Endodermal cell (in vitro differentiated cells): ENCODE measurements around the gene ADCY10. TPM values are rescaled to one million over a fixed set of nuclear protein-coding genes. Genes with fewer than 3 reads are reported as not detected.

Experiments
- DNase-seq: peaks from one replicate; pipeline ENCODE4 v3.0.0-alpha.2; 2017
- H3K27ac ChIP-seq: 2 replicates; pipeline ENCODE4 v1.5.1; 2013; ENCODE audit warnings: mild to moderate bottlenecking, low read depth, low read length, moderate library complexity
- H3K27me3 ChIP-seq: 2 replicates; pipeline ENCODE4 v1.6.1; 2013; ENCODE audit warnings: mild to moderate bottlenecking, low read length, moderate library complexity; ENCODE audit not compliant: insufficient read depth, control insufficient read depth, poor library complexity, severe bottlenecking
- H3K36me3 ChIP-seq: 2 replicates; pipeline ENCODE4 v1.7.0; 2013; ENCODE audit warnings: mild to moderate bottlenecking, low read length, moderate library complexity; ENCODE audit not compliant: control insufficient read depth, insufficient read depth
- H3K4me1 ChIP-seq: one replicate; pipeline ENCODE4 v1.7.0; 2013; ENCODE audit warnings: low read length; ENCODE audit not compliant: control insufficient read depth, insufficient read depth
- H3K4me3 ChIP-seq: 2 replicates; pipeline ENCODE4 v1.5.1; 2013; ENCODE audit warnings: mild to moderate bottlenecking, low read length, moderate library complexity
- H3K9ac ChIP-seq: 2 replicates; pipeline ENCODE4 v1.6.1; 2013; ENCODE audit warnings: mild to moderate bottlenecking, low read length, moderate library complexity; ENCODE audit not compliant: poor library complexity, severe bottlenecking; ENCODE audit errors: extremely low read depth
- H3K9me3 ChIP-seq: 2 replicates; pipeline ENCODE4 v1.6.1; 2013; ENCODE audit warnings: mild to moderate bottlenecking, low read length, moderate library complexity; ENCODE audit not compliant: control insufficient read depth
- H3K27ac Mint-ChIP-seq: 2 replicates; pipeline ENCODE4 v1.8.0; 2020; ENCODE audit warnings: mixed read lengths
- H3K27me3 Mint-ChIP-seq: 2 replicates; pipeline ENCODE4 v1.8.0; 2021; ENCODE audit warnings: mild to moderate bottlenecking, mixed read lengths; ENCODE audit not compliant: insufficient read depth
- H3K36me3 Mint-ChIP-seq: 2 replicates; pipeline ENCODE4 v1.8.0; 2020; ENCODE audit warnings: low read depth, mixed read lengths
- H3K4me1 Mint-ChIP-seq: 2 replicates; pipeline ENCODE4 v1.8.0; 2020; ENCODE audit warnings: mixed read lengths
- H3K4me3 Mint-ChIP-seq: 2 replicates; pipeline ENCODE4 v1.8.0; 2020; ENCODE audit warnings: mild to moderate bottlenecking, moderate library complexity, mixed read lengths
- H3K9me3 Mint-ChIP-seq: 2 replicates; pipeline ENCODE4 v1.8.0; 2020; ENCODE audit warnings: mild to moderate bottlenecking, mixed read lengths
- WGBS, 2 experiments: methylation state at CpG; one replicate each; pipeline versions ENCODE4 v1.1.5 to v1.1.7; 2013; ENCODE audit warnings: missing lambda C conversion rate in 2 of 2, mixed read lengths in 1 of 2; ENCODE audit not compliant: insufficient coverage in 1 of 2, insufficient read length in 1 of 2; 5-methylcytosine and 5-hydroxymethylcytosine counted together
- long read RNA-seq, 4 experiments: library from polyadenylated mRNA in 2 of 4; library from RNA in 1 of 4; library from capped mRNA in 1 of 4; stranded (forward) in 3 of 4; unstranded in 1 of 4; transcript quantifications; one replicate each; pipeline ENCODE4 v2.0.0, GENCODE V29; 2020 to 2021; ENCODE audit warnings: inconsistent platforms in 1 of 4
- polyA plus RNA-seq, 2 experiments: library from polyadenylated mRNA; stranded (reverse); fragments of 50-300 nt; gene quantifications; one replicate each; pipeline ENCODE4 v1.2.3, GENCODE V29; 2013
- total RNA-seq, 2 donors: library from RNA; stranded (reverse); fragmentation: NEBNext Ultra II Directional in 1 of 2; extraction: Animal tissue kit (Norgen Biotek cat#: 25700) in 1 of 2; gene quantifications; 2 replicates in 1 of 2; 3 replicates in 1 of 2; pipeline ENCODE4 v1.2.1, GENCODE V29; 2021
- TF ChIP-seq, protein P1 (sequence below): fragments of 200-600 bp; sonication (generic); conservative IDR thresholded peaks from 2 replicates; pipeline ENCODE4 v1.5.0; 2021; ENCODE audit warnings: antibody characterized with exemption, mild to moderate bottlenecking

Gene ADCY10, protein sequence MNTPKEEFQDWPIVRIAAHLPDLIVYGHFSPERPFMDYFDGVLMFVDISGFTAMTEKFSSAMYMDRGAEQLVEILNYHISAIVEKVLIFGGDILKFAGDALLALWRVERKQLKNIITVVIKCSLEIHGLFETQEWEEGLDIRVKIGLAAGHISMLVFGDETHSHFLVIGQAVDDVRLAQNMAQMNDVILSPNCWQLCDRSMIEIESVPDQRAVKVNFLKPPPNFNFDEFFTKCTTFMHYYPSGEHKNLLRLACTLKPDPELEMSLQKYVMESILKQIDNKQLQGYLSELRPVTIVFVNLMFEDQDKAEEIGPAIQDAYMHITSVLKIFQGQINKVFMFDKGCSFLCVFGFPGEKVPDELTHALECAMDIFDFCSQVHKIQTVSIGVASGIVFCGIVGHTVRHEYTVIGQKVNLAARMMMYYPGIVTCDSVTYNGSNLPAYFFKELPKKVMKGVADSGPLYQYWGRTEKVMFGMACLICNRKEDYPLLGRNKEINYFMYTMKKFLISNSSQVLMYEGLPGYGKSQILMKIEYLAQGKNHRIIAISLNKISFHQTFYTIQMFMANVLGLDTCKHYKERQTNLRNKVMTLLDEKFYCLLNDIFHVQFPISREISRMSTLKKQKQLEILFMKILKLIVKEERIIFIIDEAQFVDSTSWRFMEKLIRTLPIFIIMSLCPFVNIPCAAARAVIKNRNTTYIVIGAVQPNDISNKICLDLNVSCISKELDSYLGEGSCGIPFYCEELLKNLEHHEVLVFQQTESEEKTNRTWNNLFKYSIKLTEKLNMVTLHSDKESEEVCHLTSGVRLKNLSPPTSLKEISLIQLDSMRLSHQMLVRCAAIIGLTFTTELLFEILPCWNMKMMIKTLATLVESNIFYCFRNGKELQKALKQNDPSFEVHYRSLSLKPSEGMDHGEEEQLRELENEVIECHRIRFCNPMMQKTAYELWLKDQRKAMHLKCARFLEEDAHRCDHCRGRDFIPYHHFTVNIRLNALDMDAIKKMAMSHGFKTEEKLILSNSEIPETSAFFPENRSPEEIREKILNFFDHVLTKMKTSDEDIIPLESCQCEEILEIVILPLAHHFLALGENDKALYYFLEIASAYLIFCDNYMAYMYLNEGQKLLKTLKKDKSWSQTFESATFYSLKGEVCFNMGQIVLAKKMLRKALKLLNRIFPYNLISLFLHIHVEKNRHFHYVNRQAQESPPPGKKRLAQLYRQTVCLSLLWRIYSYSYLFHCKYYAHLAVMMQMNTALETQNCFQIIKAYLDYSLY (N-terminal part only)
- under 1 TPM in 1 of 2 donors, not detected in 1; 0.13 TPM for total RNA-seq
- 0.04 TPM for polyA plus RNA-seq (2013, experiment 1 of 2)
- not detected for polyA plus RNA-seq (2013, experiment 2 of 2)
- long read RNA-seq, experiment 1, result 0 reads
- long read RNA-seq, experiment 2, partial matches to known transcripts, result 0 of 1 reads
- long read RNA-seq, experiment 2, other reads (novel, unspliced or antisense), result 1 of 1 reads
- long read RNA-seq, experiment 3, partial matches to known transcripts, result 1 of 2 reads
- long read RNA-seq, experiment 3, other reads (novel, unspliced or antisense), result 1 of 2 reads
- long read RNA-seq, experiment 4, result 0 reads

DNA sequence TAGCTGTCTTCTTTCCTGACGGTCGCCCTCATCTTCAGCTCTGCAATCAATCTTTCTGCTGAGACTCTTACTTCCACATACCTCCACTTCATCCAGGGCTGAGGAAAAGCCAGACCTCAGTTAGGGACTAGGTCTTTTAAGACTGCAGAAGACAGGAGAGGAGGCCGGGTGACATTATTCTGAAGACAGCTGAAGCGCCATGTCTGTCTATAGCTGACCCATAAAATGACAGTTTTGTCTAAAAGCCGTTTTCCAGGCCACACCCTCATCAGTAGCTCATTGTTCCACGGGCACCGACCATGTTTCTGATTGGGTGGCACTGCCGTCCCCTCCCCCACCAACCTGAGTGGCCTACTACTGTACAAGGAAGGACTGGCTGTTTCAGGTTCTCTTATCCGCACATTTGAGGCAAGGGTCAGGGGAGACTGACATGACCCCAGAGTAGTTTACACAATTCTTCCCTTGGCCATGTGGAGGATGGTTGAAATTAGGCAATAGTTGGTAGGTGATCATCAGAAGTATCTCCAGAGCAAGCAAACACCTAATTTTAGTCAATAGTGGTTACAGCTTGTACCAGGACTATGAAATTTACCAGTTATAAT lies at the start of gene ADCY10:
TSS of gene ADCY10 (minus strand) at position 240 of the 602 bp plus-strand sequence. CDS start 8,994 bp downstream, outside the sequence.
- TF ChIP-seq, protein P1, sequence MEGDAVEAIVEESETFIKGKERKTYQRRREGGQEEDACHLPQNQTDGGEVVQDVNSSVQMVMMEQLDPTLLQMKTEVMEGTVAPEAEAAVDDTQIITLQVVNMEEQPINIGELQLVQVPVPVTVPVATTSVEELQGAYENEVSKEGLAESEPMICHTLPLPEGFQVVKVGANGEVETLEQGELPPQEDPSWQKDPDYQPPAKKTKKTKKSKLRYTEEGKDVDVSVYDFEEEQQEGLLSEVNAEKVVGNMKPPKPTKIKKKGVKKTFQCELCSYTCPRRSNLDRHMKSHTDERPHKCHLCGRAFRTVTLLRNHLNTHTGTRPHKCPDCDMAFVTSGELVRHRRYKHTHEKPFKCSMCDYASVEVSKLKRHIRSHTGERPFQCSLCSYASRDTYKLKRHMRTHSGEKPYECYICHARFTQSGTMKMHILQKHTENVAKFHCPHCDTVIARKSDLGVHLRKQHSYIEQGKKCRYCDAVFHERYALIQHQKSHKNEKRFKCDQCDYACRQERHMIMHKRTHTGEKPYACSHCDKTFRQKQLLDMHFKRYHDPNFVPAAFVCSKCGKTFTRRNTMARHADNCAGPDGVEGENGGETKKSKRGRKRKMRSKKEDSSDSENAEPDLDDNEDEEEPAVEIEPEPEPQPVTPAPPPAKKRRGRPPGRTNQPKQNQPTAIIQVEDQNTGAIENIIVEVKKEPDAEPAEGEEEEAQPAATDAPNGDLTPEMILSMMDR, result no peak
- no peak within 1 kb of the TSS for H3K27ac Mint-ChIP-seq

DNA sequence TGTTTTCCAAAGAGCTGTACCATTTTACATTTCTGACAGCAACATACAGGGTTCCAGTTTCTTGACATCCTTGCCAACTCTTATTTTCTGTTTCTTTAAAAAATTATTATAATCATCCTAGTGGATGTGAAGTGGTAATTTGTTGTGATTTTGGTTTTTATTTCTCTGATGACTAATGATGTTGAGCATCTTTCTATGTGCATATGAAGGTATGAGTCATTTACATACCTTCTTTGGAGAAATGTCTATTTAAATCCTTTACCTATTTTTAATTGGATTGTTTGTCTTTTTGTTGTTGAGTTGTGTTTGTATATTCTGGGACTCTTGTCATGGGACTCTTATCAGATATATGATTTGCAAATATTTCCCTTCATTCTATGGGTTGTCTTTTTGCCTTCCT lies 43.8 kb upstream of the ADCY10 start:
- no peak overlapping the region for H3K4me3 ChIP-seq
- TF ChIP-seq, protein P1, result no peak
- H3K9me3 ChIP-seq, result no peaks in the 10 kb centered on the region
- Mint-ChIP-seq H3K9me3 (peaks cover 2% of the 10 kb centered on the region), H3K36me3 (peaks cover 57% of the 10 kb centered on the region), H3K4me1 (no peaks in the 10 kb centered on the region), H3K4me3 (no peak overlapping the region), H3K27ac (no peak overlapping the region), H3K27me3 (no peaks in the 10 kb centered on the region)
- H3K9ac ChIP-seq, result no peak overlapping the region
- no peaks in the 10 kb centered on the region for H3K27me3 ChIP-seq
- H3K27ac ChIP-seq, result no peak overlapping the region
- no peak for DNase-seq
- peaks cover 47% of the 10 kb centered on the region for H3K36me3 ChIP-seq
- H3K4me1 ChIP-seq, result no peaks in the 10 kb centered on the region

More for the DNA sequence above, at the start of gene ADCY10:
- DNase-seq, result no peak
- Mint-ChIP-seq H3K4me3 (no peak within 1 kb of the TSS), H3K36me3 (peaks cover 38% of the 10 kb centered on the region), H3K4me1 (peaks cover 9% of the 10 kb centered on the region), H3K9me3 (peaks cover 15% of the 10 kb centered on the region), H3K27me3 (no peaks in the 10 kb centered on the region)
- H3K27me3 ChIP-seq, result no peaks in the 10 kb centered on the region
- H3K4me1 ChIP-seq, result no peaks in the 10 kb centered on the region
- H3K36me3 ChIP-seq, result peaks cover 55% of the 10 kb centered on the region
- WGBS, 2 experiments, result 92 to 97% methylated on average over 3 to 9 of the region's 9 CpGs
- H3K27ac ChIP-seq, result no peak within 1 kb of the TSS
- H3K9ac ChIP-seq, result no peak within 1 kb of the TSS
- peaks cover 16% of the 10 kb centered on the region for H3K9me3 ChIP-seq
- no peak within 1 kb of the TSS for H3K4me3 ChIP-seq
